SK-MEL-5 (cell line): ENCODE results near the gene CELSR1. TPM values are rescaled to one million over a fixed set of nuclear protein-coding genes. Genes with fewer than 3 reads are reported as not detected.

Experiments
- DNase-seq: peaks from one replicate; pipeline ENCODE4 v3.0.0-alpha.2; 2016; ENCODE audit warnings: low read depth, low spot score
- in situ Hi-C: cut with HindIII; loops from 2 replicates; pipeline ENCODE4 v1.10.0; 2016; ENCODE audit warnings: low sequenced_read_pairs, high pct_unique_total_duplicates, low pct_unique_long_range_greater_than_20kb
- total RNA-seq: library from RNA; depleted of rRNA; stranded (reverse); fragments of >200 nt; shearing (Covaris generic); gene quantifications from 2 replicates; pipeline ENCODE4 v1.2.3, GENCODE V29; 2014

The CELSR1 gene
- total RNA-seq, 1 experiment from 2014 or later = 12.5 TPM

- in situ Hi-C loops = no loop called here
- no peak for DNase-seq
These were observed 106.2 kb downstream of the CELSR1 start for GRCh38 chr22:46430961-46431838.

- in situ Hi-C loops = no loop called here
- no peak for DNase-seq
These were observed 108.0 kb downstream of the CELSR1 start for GRCh38 chr22:46429325-46429853.

GRCh38 chr22:46428602-46429324 is 108.7 kb downstream of the CELSR1 start:
- in situ Hi-C loops = no loop called here
- no peak for DNase-seq

- DNase-seq = no peak
- in situ Hi-C loops = no loop called here
These were observed 109.2 kb downstream of the CELSR1 start for GRCh38 chr22:46428171-46428570.

GRCh38 chr22:46425016-46425415 is 112.4 kb downstream of the CELSR1 start:
- in situ Hi-C loops = no loop called here
- no peak for DNase-seq

- in situ Hi-C loops = no loop called here
- no peak for DNase-seq
These were observed 112.9 kb downstream of the CELSR1 start for GRCh38 chr22:46424496-46424895.

GRCh38 chr22:46422896-46423295 is 114.5 kb downstream of the CELSR1 start:
- no peak for DNase-seq
- in situ Hi-C loops = no loop called here

DNA sequence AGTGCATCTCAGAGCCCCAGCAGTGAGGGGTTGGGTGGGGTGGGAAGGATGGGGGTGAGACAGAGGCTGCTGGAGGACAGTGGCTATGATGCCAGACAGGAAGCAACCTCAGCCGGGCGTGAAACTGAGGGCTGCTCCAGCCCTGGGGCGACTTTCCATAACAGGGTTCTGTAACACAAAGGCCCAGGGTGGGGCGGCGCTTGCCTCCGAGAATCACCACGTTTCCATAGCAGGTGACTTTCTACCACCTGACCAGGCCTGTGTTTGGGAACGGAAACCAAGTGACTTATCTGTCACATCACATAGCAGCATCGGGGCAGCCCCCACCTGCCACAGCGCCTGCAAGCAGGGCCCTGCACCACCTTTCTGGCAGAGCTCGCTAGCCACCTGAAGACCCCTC is 116.2 kb downstream of the CELSR1 start:
- in situ Hi-C loops = no loop called here
- DNase-seq = no peak

- DNase-seq = no peak
- in situ Hi-C loops = no loop called here
These were observed 117.5 kb downstream of the CELSR1 start for GRCh38 chr22:46419754-46420571.

DNA sequence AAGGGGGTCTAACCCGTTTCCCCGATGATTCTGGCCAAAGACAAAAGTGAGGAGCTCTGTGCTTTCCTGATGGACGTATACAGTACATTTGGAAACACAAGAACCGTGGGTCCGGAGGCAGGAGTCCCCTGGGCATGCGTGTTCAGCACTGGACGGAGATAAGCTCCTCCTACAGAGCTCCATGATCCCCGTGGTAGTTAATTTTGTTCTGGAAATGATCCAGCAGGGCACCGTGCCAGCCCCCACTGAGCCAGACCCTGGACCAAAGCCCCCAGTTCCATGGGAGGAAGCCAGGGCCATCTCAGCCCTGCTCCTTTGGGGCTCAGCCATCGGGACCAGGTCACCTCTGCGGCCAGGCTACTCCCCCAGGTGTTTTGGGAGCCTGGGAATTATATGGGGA is 118.6 kb downstream of the CELSR1 start:
- in situ Hi-C loops = no loop called here

GRCh38 chr22:46417769-46418168 is 119.7 kb downstream of the CELSR1 start:
- in situ Hi-C loops = no loop called here
- DNase-seq = no peak

More for the DNA sequence above, 118.6 kb downstream of the CELSR1 start:
- DNase-seq = no peak

DNA sequence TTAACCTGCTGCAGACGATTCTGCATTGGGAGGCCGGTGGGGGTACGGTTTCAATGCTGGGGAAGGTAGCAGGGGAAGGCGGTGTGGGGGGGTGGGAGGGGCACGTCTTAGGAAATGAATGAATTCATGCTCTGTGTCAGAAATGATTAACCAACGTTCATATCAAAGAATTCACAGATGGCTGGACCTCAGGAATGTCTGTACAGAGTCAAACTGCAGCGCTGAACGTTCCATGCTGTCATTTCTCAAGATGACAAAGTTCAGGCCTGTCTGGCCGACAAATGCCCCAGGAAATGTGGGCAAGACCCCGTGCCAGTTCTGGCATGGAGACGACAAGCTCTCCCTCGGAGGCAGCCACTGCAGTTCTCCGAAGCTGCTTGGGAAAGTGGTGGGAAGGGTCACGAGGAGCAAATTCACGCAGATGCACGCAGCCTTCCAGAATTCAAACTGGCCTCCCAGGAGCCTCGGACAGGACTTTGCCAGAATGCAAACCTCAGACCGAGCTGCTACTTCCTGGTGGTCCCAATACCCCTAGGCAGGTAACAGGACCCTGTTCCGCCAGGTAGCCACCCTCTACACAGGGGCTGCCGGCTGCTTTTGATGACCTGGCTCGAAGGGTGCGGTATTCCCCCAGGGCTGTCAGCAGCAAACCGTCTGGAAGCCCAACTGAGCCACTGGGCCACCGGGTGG is 120.4 kb downstream of the CELSR1 start:
- in situ Hi-C loops = no loop called here
- DNase-seq = no peak

DNA sequence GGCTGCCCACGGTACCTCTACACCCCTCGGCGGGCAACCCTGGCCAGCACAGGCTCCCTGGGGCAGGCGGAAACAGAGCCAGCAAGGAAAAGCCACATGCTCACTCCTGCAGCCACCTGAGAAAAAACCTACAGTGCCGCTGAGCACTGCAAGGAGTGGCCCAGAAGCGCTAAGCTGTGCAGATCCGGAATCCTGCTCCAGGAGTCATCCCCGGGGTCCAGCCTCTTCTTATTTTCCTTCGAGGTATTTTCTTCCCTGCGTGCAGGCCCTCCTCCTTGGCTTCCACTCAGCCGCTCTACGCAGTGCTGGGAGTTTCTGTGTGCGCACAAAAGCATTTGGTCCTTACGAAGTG is 120.9 kb downstream of the CELSR1 start:
- in situ Hi-C loops = no loop called here
- no peak for DNase-seq

GRCh38 chr22:46415776-46416519 is 121.5 kb downstream of the CELSR1 start:
- DNase-seq = no peak
- in situ Hi-C loops = no loop called here

DNA sequence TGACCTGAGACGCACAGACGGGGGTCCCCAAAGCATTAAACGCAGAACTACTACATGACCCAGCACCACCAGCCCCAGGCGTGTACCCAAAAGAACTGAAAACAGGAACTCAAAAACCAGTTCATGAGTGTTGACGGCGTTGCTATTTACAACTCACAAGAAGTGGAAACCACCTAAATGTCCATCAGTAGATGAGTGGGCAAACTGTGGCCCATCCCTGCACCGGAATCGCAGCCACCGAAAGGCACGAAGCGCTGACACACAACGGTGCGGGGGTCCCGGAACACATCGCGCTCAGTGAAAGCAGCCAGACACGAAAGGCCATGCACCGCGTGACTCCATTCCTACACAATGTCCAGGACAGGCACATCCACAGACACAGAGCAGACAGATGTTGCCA is 122.7 kb downstream of the CELSR1 start:
- no peak for DNase-seq
- in situ Hi-C loops = no loop called here

GRCh38 chr22:46413725-46414379 is 123.6 kb downstream of the CELSR1 start:
- in situ Hi-C loops = no loop called here
- no peak for DNase-seq
